ENCODE results near the gene B4GALNT2. TPM values are rescaled to one million over a fixed set of nuclear protein-coding genes. Genes with fewer than 3 reads are reported as not detected.

B4GALNT2 gene
- total RNA-seq, 4 donors from 2014 or later, result 0.33 to 10.1 (median 3.9) TPM

- H3K9me3 ChIP-seq, result no peaks in the 10 kb centered on the region
- peak in 1 of 2 donors; percentile 4 for TF ChIP-seq POLR2A (IDR thresholded peaks at IDR 0.05)
- TF ChIP-seq, protein P1, sequence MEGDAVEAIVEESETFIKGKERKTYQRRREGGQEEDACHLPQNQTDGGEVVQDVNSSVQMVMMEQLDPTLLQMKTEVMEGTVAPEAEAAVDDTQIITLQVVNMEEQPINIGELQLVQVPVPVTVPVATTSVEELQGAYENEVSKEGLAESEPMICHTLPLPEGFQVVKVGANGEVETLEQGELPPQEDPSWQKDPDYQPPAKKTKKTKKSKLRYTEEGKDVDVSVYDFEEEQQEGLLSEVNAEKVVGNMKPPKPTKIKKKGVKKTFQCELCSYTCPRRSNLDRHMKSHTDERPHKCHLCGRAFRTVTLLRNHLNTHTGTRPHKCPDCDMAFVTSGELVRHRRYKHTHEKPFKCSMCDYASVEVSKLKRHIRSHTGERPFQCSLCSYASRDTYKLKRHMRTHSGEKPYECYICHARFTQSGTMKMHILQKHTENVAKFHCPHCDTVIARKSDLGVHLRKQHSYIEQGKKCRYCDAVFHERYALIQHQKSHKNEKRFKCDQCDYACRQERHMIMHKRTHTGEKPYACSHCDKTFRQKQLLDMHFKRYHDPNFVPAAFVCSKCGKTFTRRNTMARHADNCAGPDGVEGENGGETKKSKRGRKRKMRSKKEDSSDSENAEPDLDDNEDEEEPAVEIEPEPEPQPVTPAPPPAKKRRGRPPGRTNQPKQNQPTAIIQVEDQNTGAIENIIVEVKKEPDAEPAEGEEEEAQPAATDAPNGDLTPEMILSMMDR (IDR thresholded peaks at IDR 0.05), result no peak
- peak; percentile 79 to 81 for DNase-seq
- WGBS, 2 donors, result 25 to 28% methylated on average over 6 of the region's 6 CpGs
- no peaks in the 10 kb centered on the region for H3K27me3 ChIP-seq
- intact Hi-C loops (cut with DNase I), result no loop called here
- peak overlapping the region; percentile 28 to 63 (median 58) for H3K27ac ChIP-seq
- peaks cover 5 to 30% of the 10 kb centered on the region in 2 donors for H3K4me1 ChIP-seq
- H3K36me3 ChIP-seq, result peaks cover 0 to 6% of the 10 kb centered on the region in 2 donors
- no peak overlapping the region for H3K4me3 ChIP-seq (replicated peaks in 1 of 3)
Measured at GRCh38 chr17:49148171-49148570, 15.6 kb downstream of the B4GALNT2 start.

DNA sequence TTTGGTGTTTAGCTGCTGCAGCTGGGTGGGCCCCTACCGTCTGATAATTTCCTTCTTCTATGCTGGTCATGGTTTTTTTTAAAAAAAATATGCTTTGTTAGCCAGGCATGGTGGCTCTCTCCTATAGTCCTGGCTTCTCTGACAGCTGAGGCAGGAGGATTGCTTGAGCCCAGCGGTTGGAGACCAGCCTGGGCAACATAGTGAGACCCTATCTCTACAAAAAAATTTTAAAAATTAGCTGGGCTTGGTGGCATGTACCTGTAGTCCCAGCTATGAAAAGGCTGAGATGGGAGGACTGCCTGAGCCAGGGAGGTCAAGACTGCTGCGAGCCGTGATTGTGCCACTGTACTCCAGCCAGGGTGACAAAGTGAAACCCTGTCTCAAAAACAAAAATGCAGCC is 19.4 kb downstream of the B4GALNT2 start:
- H3K4me3 ChIP-seq (replicated peaks in 1 of 3), result no peak overlapping the region
- H3K27me3 ChIP-seq, result no peaks in the 10 kb centered on the region
- 82 to 92% methylated on average over 4 of the region's 4 CpGs for WGBS, 2 donors
- no peaks in the 10 kb centered on the region for H3K9me3 ChIP-seq
- H3K27ac ChIP-seq, result peak overlapping the region in 1 of 3 donors; percentile 30
- no peak for DNase-seq
- intact Hi-C loops (cut with DNase I), result no loop called here
- no peaks in the 10 kb centered on the region for H3K36me3 ChIP-seq
- TF ChIP-seq, protein P1 (IDR thresholded peaks at IDR 0.05), result no peak
- TF ChIP-seq POLR2A (IDR thresholded peaks at IDR 0.05), result no peak
- H3K4me1 ChIP-seq, result peaks cover 5 to 36% of the 10 kb centered on the region in 2 donors

DNA sequence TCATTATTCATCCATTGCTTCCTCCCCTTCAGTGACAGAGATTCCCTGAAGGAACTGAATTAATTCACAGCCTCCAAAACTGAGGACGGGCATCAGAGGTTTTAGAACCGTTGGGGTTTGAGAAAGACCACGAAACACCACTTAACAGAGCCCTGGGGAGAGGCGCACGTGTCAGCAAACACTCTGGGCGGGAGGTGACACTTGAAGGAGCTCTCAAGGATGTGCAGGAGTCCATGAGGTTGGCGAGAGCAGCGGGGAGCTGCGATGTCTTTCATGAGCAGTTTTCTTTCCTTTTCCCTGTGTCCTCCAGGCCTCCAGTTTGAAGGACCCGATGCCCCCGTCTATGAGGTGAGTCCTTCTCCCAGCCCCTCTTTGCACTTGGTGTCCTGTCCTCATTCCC is 23.7 kb downstream of the B4GALNT2 start:
- Histone ChIP-seq H3K4me1 (peaks cover 0 to 14% of the 10 kb centered on the region in 2 donors), H3K27me3 (no peaks in the 10 kb centered on the region), H3K4me3 (replicated peaks in 1 of 3) (no peak overlapping the region), H3K27ac (no peak overlapping the region), H3K36me3 (no peaks in the 10 kb centered on the region), H3K9me3 (no peaks in the 10 kb centered on the region)
- intact Hi-C loops (cut with DNase I), result no loop called here
- WGBS, 2 donors, result 25 to 32% methylated on average over 11 of the region's 11 CpGs
- TF ChIP-seq, protein P1 (IDR thresholded peaks at IDR 0.05), result no peak
- TF ChIP-seq POLR2A (IDR thresholded peaks at IDR 0.05), result no peak
- peak; percentile 66 to 67 for DNase-seq

- H3K9me3 ChIP-seq, result no peaks in the 10 kb centered on the region
- TF ChIP-seq POLR2A (IDR thresholded peaks at IDR 0.05), result no peak
- TF ChIP-seq, protein P1 (IDR thresholded peaks at IDR 0.05), result no peak
- H3K27me3 ChIP-seq, result no peaks in the 10 kb centered on the region
- no peak overlapping the region for H3K4me3 ChIP-seq (replicated peaks in 1 of 3)
- no peak overlapping the region for H3K27ac ChIP-seq
- whole genome bisulfite sequencing, 2 donors, result 84 to 88% methylated on average over 8 of the region's 8 CpGs
- intact Hi-C loops (cut with DNase I), result no loop called here
- no peaks in the 10 kb centered on the region for H3K36me3 ChIP-seq
- DNase-seq, result no peak
- peaks cover 0 to 7% of the 10 kb centered on the region in 2 donors for H3K4me1 ChIP-seq
Measured at GRCh38 chr17:49157784-49158183, 25.2 kb downstream of the B4GALNT2 start.

- WGBS, 2 donors, result 33 to 49% methylated on average over 4 of the region's 4 CpGs
- TF ChIP-seq, protein P1 (IDR thresholded peaks at IDR 0.05), result no peak
- no peak for TF ChIP-seq POLR2A (IDR thresholded peaks at IDR 0.05)
- Histone ChIP-seq H3K4me3 (replicated peaks in 1 of 3) (no peak overlapping the region), H3K9me3 (no peaks in the 10 kb centered on the region), H3K27ac (peak overlapping the region in 1 of 3 donors; percentile 44), H3K27me3 (no peaks in the 10 kb centered on the region), H3K36me3 (no peaks in the 10 kb centered on the region), H3K4me1 (peaks cover 0 to 3% of the 10 kb centered on the region in 2 donors)
- intact Hi-C loops (cut with DNase I), result no loop called here
- peak; percentile 96 to 97 for DNase-seq
Measured at GRCh38 chr17:49162866-49163265, 30.3 kb downstream of the B4GALNT2 start.

All from thyroid gland (tissue), 4 donors.